ENCODE results near the gene TNP2.
A peak's percentile ranks its signal among the peaks of the same experiment; 100 is the strongest.
"Not testable (repeated sequence)": the region's sequence is repeated elsewhere in the genome, so short reads cannot be mapped to it uniquely, and the experiment has no call there.

TNP2 gene

GRCh38 chr16:11224096-11224893, 44.8 kb downstream of the TNP2 start:
- POLR2A ChIA-PET = interaction anchor here (0.5 to 1.0 kb wide), 3 partner anchors 28 to 414 kb away, joined by 3 to 4 read pairs (median 4); no protein-coding TSS in a partner anchor
- TF ChIP-seq CTCF (IDR thresholded peaks at IDR 0.05; ENCODE audit: control extremely low read depth, extremely low read depth, low read depth, missing control alignments) = no peak
- CTCF ChIA-PET = interaction anchor here (0.7 to 2.8 kb wide), 6 partner anchors 8 to 114 kb away, joined by 3 to 13 read pairs (median 4); partner anchors contain the start of gene SOCS1
- DNase-seq (ENCODE audit: extremely low spot score) = peak; percentile 85

GRCh38 chr16:11220507-11220906, 48.6 kb downstream of the TNP2 start:
- POLR2A ChIA-PET; DNase-seq (ENCODE audit: extremely low spot score); CTCF ChIA-PET: not testable (repeated sequence)

- DNase-seq (ENCODE audit: extremely low spot score) = no peak
- POLR2A ChIA-PET = no interaction called here
- CTCF ChIA-PET = interaction anchor here (1.1 to 2.5 kb wide), 5 partner anchors 9 to 37 kb away, joined by 3 to 10 read pairs (median 5); partner anchors contain the start of gene SOCS1
- no peak for TF ChIP-seq CTCF (IDR thresholded peaks at IDR 0.05; ENCODE audit: control extremely low read depth, extremely low read depth, low read depth, missing control alignments)
These were observed 49.9 kb downstream of the TNP2 start for GRCh38 chr16:11219178-11219577.

- no peak for DNase-seq (ENCODE audit: extremely low spot score)
- CTCF ChIA-PET = interaction anchor here (0.9 to 2.5 kb wide), 8 partner anchors 9 to 37 kb away, joined by 3 to 10 read pairs (median 4); partner anchors contain the start of gene SOCS1
- POLR2A ChIA-PET = no interaction called here
- TF ChIP-seq CTCF (IDR thresholded peaks at IDR 0.05; ENCODE audit: control extremely low read depth, extremely low read depth, low read depth, missing control alignments) = no peak
These were observed 50.5 kb downstream of the TNP2 start for GRCh38 chr16:11218604-11218962.

Measured in GM10248 (cell line).